Activated B cell treated with CpG ODN at 0.5 μM for 24 hours (primary cell): Measurements from ENCODE around the gene KCNK5. TPM values are rescaled to one million over a fixed set of nuclear protein-coding genes. Genes with fewer than 3 reads are reported as not detected.

Experiments
- ATAC-seq: fragments of 200-7000 bp; cut with Tn5 transposase; one replicate; pipeline ENCODE4 v1.10.0; 2021; ENCODE audit warnings: low read depth, mild to moderate bottlenecking, moderate library complexity
- CTCF ChIA-PET: fragments of 350-600 bp; sonication (Branson Sonifier 250); formaldehyde crosslinking; loops from one replicate; lab custom pipeline; 2021; ENCODE audit warnings: antibody characterized with exemption; lab: Charles Lee
- POLR2A ChIA-PET: fragments of 350-600 bp; sonication (Branson Sonifier 250); formaldehyde crosslinking; loops from one replicate; lab custom pipeline; 2021; ENCODE audit warnings: antibody characterized with exemption; lab: Charles Lee
- DNase-seq: peaks from one replicate; pipeline ENCODE4 v3.0.0; 2022
- H3K27ac Mint-ChIP-seq: one replicate; pipeline ENCODE4 v1.8.0; 2020; ENCODE audit warnings: mixed read lengths
- H3K27me3 Mint-ChIP-seq: one replicate; pipeline ENCODE4 v1.8.0; 2021; ENCODE audit warnings: mixed read lengths
- H3K36me3 Mint-ChIP-seq: one replicate; pipeline ENCODE4 v1.8.0; 2021; ENCODE audit warnings: low read depth, mixed read lengths
- H3K4me1 Mint-ChIP-seq: one replicate; pipeline ENCODE4 v1.8.0; 2021; ENCODE audit warnings: mixed read lengths
- H3K4me3 Mint-ChIP-seq: one replicate; pipeline ENCODE4 v1.8.0; 2020; ENCODE audit warnings: mild to moderate bottlenecking, mixed read lengths
- H3K9me3 Mint-ChIP-seq: one replicate; pipeline ENCODE4 v1.8.0; 2020; ENCODE audit warnings: mixed read lengths
- intact Hi-C: fragments of 100-400 bp; cut with micrococcal nuclease; formaldehyde crosslinking; loops from one replicate; pipeline ENCODE4 v1.15.1; 2024
- total RNA-seq: library from RNA; stranded (reverse); gene quantifications from 2 replicates; pipeline ENCODE4 v1.2.3, GENCODE V29; 2022
- TF ChIP-seq, protein P1 (sequence below): fragments of 200-600 bp; IDR thresholded peaks from one replicate; pipeline ENCODE4 v1.8.0; 2022; ENCODE audit warnings: antibody characterized with exemption, mild to moderate bottlenecking

The KCNK5 gene
- total RNA-seq, 1 donor from 2014 or later: not detected

DNA sequence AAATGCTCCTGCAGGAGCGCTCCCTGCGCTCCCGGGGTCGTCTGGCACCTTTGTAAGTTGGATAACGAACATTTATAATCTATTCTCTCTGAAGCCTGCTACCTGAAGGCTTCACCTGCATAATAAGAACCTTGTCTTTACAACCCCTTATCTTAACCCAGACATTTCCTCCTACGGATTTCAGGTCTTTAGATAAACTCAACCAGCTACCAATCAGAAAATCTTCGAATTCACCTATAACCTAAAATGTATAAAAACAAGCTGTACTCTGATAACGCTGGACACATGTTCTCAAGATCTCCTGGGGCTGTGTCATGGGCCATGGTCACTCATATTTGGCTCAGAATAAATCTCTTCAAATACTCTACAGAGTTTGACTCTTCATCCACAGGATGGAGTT, 4.1 kb upstream of the KCNK5 start:
- H3K4me1 Mint-ChIP-seq: peaks cover 11% of the 10 kb centered on the region
- H3K27ac Mint-ChIP-seq: no peak overlapping the region
- H3K4me3 Mint-ChIP-seq: no peak overlapping the region
- H3K27me3 Mint-ChIP-seq: peaks cover 33% of the 10 kb centered on the region
- DNase-seq: no peak
- H3K9me3 Mint-ChIP-seq: no peaks in the 10 kb centered on the region
- H3K36me3 Mint-ChIP-seq: no peaks in the 10 kb centered on the region
- ATAC-seq: no peak
- ChIA-PET CTCF (no interaction called here), POLR2A (no interaction called here)
- intact Hi-C loops: no loop called here
- TF ChIP-seq, protein P1, sequence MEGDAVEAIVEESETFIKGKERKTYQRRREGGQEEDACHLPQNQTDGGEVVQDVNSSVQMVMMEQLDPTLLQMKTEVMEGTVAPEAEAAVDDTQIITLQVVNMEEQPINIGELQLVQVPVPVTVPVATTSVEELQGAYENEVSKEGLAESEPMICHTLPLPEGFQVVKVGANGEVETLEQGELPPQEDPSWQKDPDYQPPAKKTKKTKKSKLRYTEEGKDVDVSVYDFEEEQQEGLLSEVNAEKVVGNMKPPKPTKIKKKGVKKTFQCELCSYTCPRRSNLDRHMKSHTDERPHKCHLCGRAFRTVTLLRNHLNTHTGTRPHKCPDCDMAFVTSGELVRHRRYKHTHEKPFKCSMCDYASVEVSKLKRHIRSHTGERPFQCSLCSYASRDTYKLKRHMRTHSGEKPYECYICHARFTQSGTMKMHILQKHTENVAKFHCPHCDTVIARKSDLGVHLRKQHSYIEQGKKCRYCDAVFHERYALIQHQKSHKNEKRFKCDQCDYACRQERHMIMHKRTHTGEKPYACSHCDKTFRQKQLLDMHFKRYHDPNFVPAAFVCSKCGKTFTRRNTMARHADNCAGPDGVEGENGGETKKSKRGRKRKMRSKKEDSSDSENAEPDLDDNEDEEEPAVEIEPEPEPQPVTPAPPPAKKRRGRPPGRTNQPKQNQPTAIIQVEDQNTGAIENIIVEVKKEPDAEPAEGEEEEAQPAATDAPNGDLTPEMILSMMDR: no peak

DNA sequence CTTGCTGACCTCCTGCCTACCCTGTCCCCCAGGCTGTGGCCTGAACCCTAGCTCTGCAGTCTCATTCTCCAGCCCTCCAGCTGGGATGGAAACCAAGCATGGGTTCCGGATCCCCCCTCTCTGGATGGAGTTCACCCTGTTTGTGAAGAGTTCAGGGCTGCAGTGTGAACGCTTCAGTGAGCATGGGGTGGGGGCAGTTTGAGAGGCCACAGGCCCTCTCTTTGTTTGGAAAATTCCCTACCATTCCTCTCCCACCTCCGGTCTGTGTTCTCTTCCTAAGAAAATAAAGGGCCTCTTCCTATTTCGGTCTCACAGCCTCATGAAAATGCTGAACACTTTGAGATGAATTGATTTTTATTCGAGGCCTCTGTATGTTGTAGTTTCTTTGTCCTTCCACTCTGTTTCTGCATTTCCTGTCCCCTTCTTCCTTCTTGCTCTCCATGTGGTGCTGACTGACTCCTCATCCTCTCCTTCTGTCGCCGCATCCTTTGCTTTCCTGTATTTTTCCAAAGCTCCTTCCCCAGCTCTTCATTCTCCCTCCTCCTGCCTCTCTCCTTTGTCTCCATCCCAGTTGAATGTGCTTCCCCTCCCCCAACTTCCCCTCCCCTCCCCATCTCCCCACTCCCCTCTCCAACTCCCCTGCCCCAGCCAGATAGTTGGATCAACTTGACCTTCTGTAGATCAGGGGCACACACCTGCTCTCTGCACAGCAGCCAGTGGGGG, 2.4 kb upstream of the KCNK5 start:
- ChIA-PET POLR2A (no interaction called here), CTCF (no interaction called here)
- DNase-seq: no peak
- Mint-ChIP-seq H3K4me1 (peaks cover 11% of the 10 kb centered on the region), H3K36me3 (no peaks in the 10 kb centered on the region), H3K27ac (no peak overlapping the region), H3K9me3 (no peaks in the 10 kb centered on the region), H3K4me3 (no peak overlapping the region), H3K27me3 (peaks cover 42% of the 10 kb centered on the region)
- TF ChIP-seq, protein P1: no peak
- intact Hi-C loops: no loop called here
- ATAC-seq: no peak

DNA sequence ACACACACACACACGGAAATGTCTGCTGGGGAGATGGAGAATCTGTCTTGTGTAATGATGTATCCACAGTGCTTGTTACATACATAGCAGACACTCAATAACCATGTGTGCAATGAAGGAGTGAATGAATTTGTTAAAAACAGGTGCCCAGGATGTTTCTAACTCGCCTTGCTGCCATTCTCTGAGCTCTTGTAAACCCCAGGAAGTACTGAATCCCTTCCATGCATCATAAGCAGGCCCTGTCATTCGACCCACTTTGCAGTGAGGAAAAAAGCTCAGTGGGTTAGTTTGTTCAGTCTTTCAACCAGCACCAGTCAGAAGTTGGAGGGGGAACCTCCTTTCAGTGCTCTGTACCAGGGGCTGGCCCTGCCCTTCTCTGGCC, 1.4 kb upstream of the KCNK5 start:
- Mint-ChIP-seq H3K27ac (no peak overlapping the region), H3K27me3 (peaks cover 49% of the 10 kb centered on the region), H3K36me3 (no peaks in the 10 kb centered on the region), H3K9me3 (no peaks in the 10 kb centered on the region), H3K4me1 (peaks cover 11% of the 10 kb centered on the region), H3K4me3 (no peak overlapping the region)
- intact Hi-C loops: no loop called here
- DNase-seq: no peak
- no peak for ATAC-seq
- POLR2A ChIA-PET: no interaction called here
- CTCF ChIA-PET: no interaction called here
- TF ChIP-seq, protein P1: no peak

DNA sequence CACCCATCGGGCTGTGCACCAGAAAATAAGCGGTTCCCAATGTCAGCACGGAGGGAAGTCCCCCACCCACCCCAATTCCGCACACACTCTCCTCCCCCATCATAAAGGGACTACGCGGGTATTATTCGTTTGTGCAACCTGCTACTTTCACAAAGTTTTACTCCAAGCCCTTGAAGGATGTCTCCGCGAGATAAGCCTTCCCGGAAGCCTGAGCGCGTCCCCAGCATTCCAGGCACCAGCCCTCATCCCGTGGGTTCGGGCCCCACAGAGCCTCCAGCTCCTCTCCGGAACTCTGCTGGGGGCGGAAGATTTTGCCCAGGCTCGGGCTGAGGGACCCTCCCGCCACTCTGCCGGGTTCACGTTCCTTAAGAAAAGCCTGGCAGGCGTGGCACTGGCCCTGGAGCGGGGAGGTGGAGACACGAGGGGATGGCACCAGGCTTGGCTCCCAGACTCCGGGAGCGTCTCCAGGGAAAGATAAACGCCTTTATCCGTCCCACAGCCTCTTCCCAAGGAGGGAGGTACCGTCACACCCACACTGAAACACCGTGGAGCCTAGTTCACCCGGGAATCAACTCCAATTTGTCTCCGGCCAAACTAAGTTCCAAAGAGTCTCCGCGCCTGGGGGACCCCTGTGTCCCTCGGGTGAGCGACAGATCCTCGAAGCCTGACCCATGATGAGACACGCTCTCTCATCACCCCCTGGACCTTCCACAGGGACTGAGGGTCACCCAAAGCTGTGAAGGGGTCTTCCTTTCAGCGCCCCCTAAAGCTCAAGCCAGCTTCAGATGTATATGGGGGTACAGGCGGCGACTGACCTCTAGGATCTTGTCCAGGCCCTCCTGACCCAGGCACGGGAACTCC, 934 bp downstream of the KCNK5 start:
- no peak for DNase-seq
- H3K4me3 Mint-ChIP-seq: peak overlapping the region; percentile 35
- no peaks in the 10 kb centered on the region for H3K36me3 Mint-ChIP-seq
- CTCF ChIA-PET: no interaction called here
- no peaks in the 10 kb centered on the region for H3K9me3 Mint-ChIP-seq
- TF ChIP-seq, protein P1: no peak
- peaks cover 11% of the 10 kb centered on the region for H3K4me1 Mint-ChIP-seq
- H3K27ac Mint-ChIP-seq: no peak overlapping the region
- POLR2A ChIA-PET: no interaction called here
- peaks cover 49% of the 10 kb centered on the region for H3K27me3 Mint-ChIP-seq
- no peak for ATAC-seq
- intact Hi-C loops: no loop called here

DNA sequence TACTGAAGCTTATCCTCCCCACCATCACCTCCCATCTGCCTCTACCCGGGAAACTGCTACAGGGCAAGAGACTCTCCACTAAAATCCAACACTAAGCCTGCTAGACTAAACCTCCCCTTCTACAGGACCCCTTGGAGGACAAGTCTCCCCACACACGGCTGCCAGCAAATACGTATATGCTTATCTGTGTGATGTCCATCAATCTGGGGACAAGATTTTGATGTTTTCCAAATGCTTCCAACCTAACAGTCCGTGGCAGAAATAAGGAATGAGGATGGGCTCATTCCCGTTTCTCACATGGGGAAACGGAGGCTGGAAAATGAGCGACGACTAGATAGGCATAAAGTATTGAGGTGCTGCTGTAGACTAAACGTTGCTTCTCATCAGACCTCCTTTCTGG, 1.8 kb downstream of the KCNK5 start:
- Mint-ChIP-seq H3K27ac (no peak overlapping the region), H3K27me3 (peaks cover 49% of the 10 kb centered on the region), H3K4me1 (peaks cover 11% of the 10 kb centered on the region), H3K9me3 (no peaks in the 10 kb centered on the region), H3K4me3 (no peak overlapping the region), H3K36me3 (no peaks in the 10 kb centered on the region)
- TF ChIP-seq, protein P1: no peak
- ATAC-seq: no peak
- intact Hi-C loops: no loop called here
- CTCF ChIA-PET: no interaction called here
- POLR2A ChIA-PET: no interaction called here
- DNase-seq: no peak
